ENCODE results near the gene TNS1. TPM values are rescaled to one million over a fixed set of nuclear protein-coding genes. Genes with fewer than 3 reads are reported as not detected.

The TNS1 gene
- total RNA-seq, 1 donor from 2014 or later = 505 TPM

DNA sequence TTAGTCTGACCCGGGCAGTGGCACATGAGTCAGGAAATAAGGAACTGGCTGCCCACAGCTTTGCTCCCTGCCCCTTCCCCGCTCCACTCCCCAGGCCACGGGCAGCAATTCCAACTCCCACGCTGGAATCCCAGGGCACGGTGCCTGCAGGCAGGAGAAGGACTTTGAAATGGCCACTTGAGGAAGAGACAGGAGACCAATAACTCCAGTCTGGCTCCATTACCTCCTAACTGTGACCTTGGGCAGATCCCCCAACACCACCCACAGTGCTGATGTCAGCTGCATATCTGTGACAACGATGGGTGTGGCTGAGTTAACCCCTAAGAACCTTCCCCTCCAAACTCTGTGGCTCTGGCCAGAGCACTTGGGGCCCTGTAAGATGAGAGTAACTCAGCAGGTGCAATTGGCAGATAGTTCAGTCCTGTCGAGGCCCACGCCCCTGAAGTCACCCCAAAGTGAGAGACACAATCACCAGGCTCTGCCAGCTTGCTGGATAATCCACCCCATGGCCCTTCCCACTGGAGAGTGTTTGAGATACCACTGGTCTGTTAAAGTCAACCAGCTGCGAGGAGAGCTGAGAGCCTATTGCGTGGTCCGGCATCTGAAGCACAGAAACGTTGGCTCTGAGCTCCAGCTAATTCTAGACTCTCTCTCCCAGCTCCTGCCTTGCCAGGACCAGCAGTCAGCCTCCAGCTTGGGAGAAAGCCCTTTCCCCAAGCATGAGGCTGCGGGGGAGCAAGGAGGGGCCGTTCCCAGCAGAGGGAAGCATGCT, 175.2 kb downstream of the TNS1 start:
- Histone ChIP-seq H3K4me1 (peaks cover 61% of the 10 kb centered on the region), H3K4me3 (no peak overlapping the region), H3K36me3 (peaks cover 88% of the 10 kb centered on the region), H3K27me3 (ENCODE audit: low read depth) (no peaks in the 10 kb centered on the region), H3K9me3 (no peaks in the 10 kb centered on the region), H3K27ac (peak overlapping the region; percentile 77)
- TF ChIP-seq, protein P1, sequence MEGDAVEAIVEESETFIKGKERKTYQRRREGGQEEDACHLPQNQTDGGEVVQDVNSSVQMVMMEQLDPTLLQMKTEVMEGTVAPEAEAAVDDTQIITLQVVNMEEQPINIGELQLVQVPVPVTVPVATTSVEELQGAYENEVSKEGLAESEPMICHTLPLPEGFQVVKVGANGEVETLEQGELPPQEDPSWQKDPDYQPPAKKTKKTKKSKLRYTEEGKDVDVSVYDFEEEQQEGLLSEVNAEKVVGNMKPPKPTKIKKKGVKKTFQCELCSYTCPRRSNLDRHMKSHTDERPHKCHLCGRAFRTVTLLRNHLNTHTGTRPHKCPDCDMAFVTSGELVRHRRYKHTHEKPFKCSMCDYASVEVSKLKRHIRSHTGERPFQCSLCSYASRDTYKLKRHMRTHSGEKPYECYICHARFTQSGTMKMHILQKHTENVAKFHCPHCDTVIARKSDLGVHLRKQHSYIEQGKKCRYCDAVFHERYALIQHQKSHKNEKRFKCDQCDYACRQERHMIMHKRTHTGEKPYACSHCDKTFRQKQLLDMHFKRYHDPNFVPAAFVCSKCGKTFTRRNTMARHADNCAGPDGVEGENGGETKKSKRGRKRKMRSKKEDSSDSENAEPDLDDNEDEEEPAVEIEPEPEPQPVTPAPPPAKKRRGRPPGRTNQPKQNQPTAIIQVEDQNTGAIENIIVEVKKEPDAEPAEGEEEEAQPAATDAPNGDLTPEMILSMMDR (IDR thresholded peaks at IDR 0.05) = no peak
- ATAC-seq (peak; percentile 62 to 64), DNase-seq (peak; percentile 68)
- intact Hi-C loops (cut with DNase I) = no loop called here

DNA sequence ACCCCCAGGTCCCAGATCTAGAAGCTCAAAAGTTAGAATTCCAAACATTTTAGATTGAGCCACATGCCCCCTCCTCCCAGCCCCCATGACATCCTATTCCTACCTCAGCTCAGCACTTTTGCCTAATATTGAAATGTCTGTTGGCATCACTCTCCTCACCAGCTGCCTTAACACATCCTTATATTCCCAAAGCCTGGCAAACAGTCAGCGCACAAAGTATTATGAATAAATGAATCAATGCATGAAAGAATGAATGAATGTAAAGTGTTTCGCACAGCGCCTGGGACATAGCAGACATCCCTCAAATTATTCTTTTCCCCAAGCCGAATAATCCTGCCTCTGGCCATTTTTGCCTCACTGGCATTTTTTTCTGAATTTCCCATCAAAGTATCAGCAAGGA, 175.8 kb downstream of the TNS1 start:
- H3K27ac ChIP-seq = peak overlapping the region; percentile 77
- no peaks in the 10 kb centered on the region for H3K27me3 ChIP-seq (ENCODE audit: low read depth)
- intact Hi-C loops (cut with DNase I) = no loop called here
- no peak overlapping the region for H3K4me3 ChIP-seq
- ATAC-seq (no peak), DNase-seq (no peak)
- H3K4me1 ChIP-seq = peaks cover 66% of the 10 kb centered on the region
- H3K36me3 ChIP-seq = peaks cover 88% of the 10 kb centered on the region
- TF ChIP-seq, protein P1 (IDR thresholded peaks at IDR 0.05) = no peak
- no peaks in the 10 kb centered on the region for H3K9me3 ChIP-seq

DNA sequence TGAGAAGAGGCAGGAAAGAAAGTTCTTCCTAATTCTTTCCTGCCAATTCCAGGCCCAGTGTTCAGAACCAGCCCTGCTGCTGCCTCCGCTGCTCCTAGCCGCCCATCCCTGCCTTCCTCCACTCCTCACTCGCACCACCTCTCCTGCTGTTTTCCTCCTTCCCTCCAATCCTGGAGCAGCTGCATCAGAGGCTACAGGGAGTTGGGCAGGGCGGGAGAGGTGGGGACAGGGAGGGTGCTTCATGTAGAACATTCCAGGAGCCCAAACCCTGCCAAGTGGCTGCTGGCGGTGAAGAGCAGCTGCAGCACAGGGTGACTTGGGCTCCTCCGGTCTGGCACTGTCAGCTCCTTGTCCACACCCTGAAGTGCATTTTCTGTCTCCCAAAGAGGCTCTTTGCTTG, 176.3 kb downstream of the TNS1 start:
- peaks cover 70% of the 10 kb centered on the region for H3K4me1 ChIP-seq
- H3K36me3 ChIP-seq = peaks cover 89% of the 10 kb centered on the region
- peak; percentile 83 for DNase-seq
- no peaks in the 10 kb centered on the region for H3K9me3 ChIP-seq
- peak overlapping the region; percentile 77 for H3K27ac ChIP-seq
- no peaks in the 10 kb centered on the region for H3K27me3 ChIP-seq (ENCODE audit: low read depth)
- peak; percentile 76 to 80 for ATAC-seq
- H3K4me3 ChIP-seq = peak overlapping the region; percentile 17
- TF ChIP-seq, protein P1 (IDR thresholded peaks at IDR 0.05) = no peak
- intact Hi-C loops (cut with DNase I) = no loop called here

DNA sequence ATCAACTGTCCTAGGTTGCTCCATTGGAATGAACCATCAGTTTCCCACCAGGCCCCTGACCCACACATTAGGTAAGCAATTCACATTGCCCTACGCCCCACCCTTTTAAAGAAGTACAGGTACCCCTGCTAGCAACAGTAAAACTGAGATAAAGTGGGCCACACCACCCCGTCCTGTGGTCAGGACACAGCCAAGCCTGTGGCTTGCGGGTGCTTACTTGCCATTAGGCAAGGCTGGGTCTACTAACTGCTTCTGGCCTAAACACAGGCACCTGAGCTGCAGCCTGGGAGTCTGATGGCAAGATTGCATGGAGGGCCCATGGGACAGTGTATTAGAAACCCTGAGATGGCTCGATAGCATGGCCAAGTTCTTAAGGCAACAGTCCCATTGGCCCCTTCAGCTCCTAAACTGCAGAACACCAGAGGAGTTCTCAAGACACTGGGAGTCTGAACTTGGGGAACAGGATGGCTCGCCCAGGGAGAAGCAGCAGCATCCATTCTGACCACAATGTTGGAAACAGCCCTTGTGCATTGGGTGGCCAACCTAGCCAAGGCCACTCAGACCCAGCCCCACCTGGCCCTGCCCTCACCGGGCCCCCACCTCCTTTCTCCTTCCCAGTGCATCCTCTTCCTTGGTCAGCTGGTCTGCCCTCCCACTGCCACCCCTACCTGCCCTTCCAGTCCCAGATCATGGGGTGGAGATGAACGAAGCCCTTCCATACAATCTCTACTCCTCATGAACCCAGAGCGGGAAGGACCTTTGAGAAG, 177.1 kb downstream of the TNS1 start:
- ATAC-seq = no peak
- H3K4me1 ChIP-seq = peaks cover 79% of the 10 kb centered on the region
- no peaks in the 10 kb centered on the region for H3K9me3 ChIP-seq
- peak overlapping the region; percentile 17 for H3K4me3 ChIP-seq
- peak; percentile 46 for DNase-seq
- peaks cover 89% of the 10 kb centered on the region for H3K36me3 ChIP-seq
- H3K27me3 ChIP-seq (ENCODE audit: low read depth) = no peaks in the 10 kb centered on the region
- TF ChIP-seq, protein P1 (IDR thresholded peaks at IDR 0.05) = no peak
- intact Hi-C loops (cut with DNase I) = no loop called here
- peak overlapping the region; percentile 77 for H3K27ac ChIP-seq

DNA sequence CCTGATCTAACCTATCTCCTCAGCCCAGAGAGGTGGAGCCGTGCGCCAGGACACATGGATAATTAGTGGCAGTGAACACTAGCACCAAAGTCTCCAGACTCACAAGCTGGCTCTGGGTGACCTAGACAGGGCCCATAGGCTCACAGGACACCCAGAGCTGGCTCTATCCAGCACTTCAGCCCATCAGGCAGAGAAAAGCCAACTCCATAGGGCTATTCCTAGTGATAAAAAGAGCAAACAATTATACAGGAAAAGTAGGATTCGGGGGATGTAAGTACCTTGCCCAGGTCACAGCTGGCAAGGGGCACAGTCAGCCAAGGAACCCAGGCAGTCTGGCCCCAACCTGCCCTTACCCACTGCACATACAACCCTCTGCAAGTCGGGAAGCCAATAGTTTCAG, 178.6 kb downstream of the TNS1 start:
- peaks cover 90% of the 10 kb centered on the region for H3K4me1 ChIP-seq
- no peak for ATAC-seq
- intact Hi-C loops (cut with DNase I) = no loop called here
- TF ChIP-seq, protein P1 (IDR thresholded peaks at IDR 0.05) = no peak
- DNase-seq = no peak
- H3K36me3 ChIP-seq = peaks cover 89% of the 10 kb centered on the region
- no peaks in the 10 kb centered on the region for H3K9me3 ChIP-seq
- peak overlapping the region; percentile 77 for H3K27ac ChIP-seq
- no peaks in the 10 kb centered on the region for H3K27me3 ChIP-seq (ENCODE audit: low read depth)
- no peak overlapping the region for H3K4me3 ChIP-seq
